Activated gamma-delta T cell treated with anti-CD3 and anti-CD28 coated beads, Interleukin-2, amount 50 U/mL, for 16 hours (primary cell): ENCODE data around the gene CCPG1.

Source experiments
- DNase-seq: peaks from one replicate; pipeline ENCODE4 v3.0.0-alpha.2; 2020; ENCODE audit warnings: low read depth

The CCPG1 gene

DNA sequence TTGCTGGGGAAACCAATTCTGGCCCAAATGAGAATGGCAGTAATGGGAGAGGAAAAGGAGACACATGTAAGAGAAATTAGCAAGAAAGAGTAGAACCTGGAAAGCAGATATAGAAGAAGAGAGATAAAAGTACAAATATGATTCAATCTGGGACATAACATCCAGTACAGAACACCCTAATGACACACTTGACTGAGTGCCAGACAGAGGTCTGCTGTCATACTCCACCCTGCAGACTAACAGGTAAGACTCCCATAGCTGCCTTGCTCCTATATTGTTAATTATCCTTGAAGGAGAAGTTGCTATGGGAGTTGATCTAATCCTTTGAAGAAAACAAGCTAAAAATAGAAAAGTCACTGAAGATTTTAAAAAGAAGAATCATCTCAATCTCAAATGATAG lies 21.1 kb downstream of the CCPG1 start:
- no peak for DNase-seq

GRCh38 chr15:55383687-55384086 lies 24.5 kb downstream of the CCPG1 start:
- no peak for DNase-seq

DNA sequence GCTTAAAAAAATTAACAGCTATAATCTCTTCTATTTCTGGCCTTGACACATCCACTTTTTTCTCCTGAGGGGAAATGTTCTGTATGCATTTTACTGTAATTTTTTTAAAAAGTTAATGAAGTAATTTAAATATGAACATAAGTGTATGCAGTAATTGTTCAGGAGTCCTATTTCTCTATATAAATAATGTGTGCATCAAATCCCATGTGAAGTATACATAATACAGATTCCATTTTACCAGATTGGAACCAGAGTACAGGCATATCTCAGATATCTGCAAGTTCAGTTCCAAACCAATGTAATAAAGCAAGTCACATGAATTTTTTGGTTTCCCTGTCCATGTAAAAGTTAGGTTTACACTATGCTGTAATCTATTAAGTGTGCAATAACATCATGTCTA lies 26.6 kb downstream of the CCPG1 start:
- no peak for DNase-seq

- no peak for DNase-seq
Measured at GRCh38 chr15:55379095-55379494, 29.1 kb downstream of the CCPG1 start.

GRCh38 chr15:55372701-55373440 lies 35.3 kb downstream of the CCPG1 start:
- DNase-seq: no peak

- DNase-seq: no peak
Measured at GRCh38 chr15:55366981-55367380, 41.2 kb downstream of the CCPG1 start.

DNA sequence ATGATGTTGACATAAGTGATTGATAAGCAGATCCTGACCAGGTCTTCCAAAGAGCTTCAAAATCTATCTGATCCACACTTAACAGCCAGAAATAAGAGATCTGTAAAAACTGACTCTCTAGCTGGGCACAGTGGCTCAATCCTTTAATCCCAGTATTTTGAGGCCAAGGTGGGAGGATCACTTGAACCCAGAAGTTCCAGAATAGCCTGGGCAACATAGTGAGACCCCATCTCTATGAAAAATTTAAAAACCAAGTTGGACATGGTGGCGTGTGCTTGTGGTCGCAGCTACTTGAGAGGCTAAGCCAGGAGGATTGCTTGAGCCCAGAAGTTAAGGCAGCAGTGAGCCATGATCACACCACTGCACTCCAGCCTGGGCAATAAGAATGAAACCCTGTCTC lies 45.5 kb downstream of the CCPG1 start:
- DNase-seq: no peak

GRCh38 chr15:55361048-55361447 lies 47.1 kb downstream of the CCPG1 start:
- no peak for DNase-seq

DNA sequence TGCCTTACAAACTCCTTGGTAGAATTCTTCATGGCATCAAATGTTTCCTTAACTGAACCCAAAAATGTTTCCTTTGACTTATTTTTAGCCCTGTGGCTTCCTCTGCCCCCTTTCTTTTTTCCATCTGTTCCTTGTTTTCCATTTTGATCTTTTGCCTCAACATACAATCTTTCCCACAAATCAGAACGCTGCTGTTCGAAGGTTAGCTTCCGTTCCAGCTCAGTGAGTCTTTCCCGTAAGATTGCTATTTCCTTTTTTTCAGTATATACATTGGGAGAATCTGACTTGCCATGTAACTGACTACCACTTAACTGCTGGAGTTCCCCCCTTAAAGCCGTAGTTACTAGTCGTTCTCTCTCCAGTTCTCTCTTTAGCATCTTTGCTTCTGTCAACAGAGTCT lies 47.9 kb downstream of the CCPG1 start:
- no peak for DNase-seq

DNA sequence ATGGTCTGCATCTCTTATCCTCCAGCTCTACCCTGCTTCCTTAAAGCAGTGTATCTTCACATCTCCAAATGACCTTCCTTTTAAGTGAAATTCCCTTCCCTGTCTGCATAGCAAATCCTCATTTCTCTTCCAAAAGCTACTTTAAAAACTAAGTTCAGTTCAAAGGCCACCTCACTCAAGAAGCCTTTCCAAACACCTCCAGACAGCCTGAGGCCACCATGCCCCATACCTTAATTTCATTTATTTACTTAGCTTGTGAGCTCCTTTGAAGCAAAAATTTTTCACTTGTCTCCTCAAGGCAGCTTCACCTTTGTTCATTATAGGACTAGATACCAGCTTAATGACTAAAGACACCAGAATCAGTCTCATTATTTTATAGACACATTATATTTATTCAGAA lies 49.7 kb downstream of the CCPG1 start:
- no peak for DNase-seq

DNA sequence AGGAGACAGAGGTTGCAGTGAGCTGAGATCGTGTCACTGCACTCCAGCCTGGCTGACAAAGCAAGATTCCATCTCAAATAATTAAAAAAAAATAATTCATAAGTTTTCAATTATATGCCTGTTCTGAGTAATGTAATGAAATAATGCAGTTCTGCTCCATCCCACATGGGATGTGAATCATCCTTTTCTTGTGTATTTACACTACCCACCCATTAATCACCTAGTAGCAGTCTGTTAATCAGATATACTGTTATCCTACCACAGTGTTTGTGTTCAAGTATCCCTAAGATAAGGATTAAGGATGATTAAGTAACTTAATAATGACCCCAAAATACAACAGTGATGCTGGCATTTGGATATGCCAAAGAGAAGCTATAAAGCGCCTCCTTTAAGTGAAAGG lies 50.4 kb downstream of the CCPG1 start:
- no peak for DNase-seq

DNA sequence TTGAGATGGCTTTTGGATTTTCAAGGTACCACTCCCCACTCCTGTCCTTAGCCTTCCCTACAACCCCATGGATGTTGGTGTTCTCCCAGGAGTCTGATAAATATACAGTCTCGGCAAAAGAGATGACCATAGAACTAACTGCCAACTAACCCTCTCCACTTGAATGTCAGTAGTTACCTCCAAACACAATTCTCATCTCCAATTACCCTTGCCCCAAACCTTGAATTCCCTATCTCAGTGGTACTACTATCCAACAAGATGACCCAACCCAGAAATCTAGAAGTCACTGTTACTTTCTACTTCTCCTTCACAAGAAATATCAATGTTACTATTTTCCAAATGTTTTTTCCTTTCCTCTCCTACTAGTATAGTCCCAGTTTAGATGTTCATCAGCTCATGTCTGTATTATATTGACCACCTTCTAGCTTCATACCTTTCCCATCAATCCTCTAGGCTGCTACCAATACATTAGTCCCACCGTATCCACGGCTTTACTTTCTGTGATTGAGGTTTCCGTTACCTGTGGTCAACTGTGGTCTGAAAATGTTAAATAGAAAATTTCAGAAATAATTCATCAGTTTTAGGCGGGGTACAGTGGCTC lies 51.1 kb downstream of the CCPG1 start:
- no peak for DNase-seq

- DNase-seq: no peak
Measured at GRCh38 chr15:55353025-55353424, 55.1 kb downstream of the CCPG1 start.

GRCh38 chr15:55349282-55349681 lies 58.9 kb downstream of the CCPG1 start:
- no peak for DNase-seq

DNA sequence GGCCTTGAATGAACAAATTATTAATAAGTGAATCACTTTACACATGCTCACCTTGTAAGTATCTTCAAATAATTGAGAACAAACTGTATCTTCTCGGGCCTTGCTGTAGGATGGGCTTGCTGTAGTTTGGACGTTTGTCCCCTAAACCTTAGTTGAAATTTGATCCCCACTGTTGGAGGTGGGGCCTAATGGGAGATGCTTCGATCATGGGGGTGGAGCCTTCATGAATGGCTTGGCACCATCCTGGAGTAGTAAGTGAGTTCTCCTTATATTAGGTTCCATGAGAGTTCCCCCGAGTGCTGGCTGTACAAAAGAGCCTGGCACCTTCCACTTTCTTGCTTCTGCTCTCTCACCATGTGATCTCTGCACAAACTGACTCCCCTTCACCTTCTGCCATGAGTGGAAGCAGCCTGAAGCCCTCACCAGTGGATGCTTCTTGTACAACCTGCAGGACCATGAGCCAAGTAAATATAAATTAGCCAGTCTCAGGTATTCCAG lies 59.8 kb downstream of the CCPG1 start:
- no peak for DNase-seq

DNA sequence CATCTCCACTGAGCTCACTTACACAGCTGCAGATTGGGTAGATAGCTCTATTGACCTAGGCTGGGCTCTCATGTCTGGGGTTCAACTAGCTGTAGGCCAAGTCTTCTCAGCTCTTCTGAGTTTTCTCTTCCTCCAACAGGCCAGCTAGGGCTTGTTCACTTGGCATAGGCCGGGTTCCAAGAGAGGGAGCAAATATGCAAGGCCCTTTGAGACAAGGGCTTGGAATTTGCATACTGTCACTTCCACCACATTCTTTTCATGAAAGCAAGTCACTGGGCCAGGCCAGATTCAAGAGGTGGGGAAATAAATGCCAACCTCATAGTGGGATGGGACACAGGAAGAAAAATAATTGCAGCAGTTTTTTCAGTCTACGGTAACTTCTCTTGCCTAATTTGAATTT lies 64.0 kb downstream of the CCPG1 start:
- no peak for DNase-seq

GRCh38 chr15:55343168-55343567 lies 65.0 kb downstream of the CCPG1 start:
- no peak for DNase-seq

- no peak for DNase-seq
Measured at GRCh38 chr15:55337160-55337559, 71.0 kb downstream of the CCPG1 start.

DNA sequence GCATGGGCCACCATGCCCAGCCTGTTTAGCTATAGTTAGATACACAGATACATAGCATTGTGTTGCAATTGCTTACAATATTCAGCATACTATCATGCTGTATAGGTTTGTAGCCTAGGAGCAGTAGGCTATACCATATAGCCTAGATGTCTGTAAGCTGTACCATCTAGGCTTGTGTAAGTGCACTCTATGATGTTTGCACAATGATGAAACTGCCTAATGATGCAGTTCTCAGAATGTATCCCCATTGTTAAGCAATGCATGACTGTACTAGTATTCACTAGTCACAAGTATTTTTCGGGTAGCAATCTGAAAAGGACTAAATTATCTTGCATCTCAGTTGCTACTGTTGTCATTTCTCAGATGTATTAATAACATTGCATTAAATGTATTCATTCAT lies 73.2 kb downstream of the CCPG1 start:
- no peak for DNase-seq

GRCh38 chr15:55334371-55334770 lies 73.8 kb downstream of the CCPG1 start:
- DNase-seq: no peak

- no peak for DNase-seq
Measured at GRCh38 chr15:55327387-55327786, 80.8 kb downstream of the CCPG1 start.

GRCh38 chr15:55322467-55322866 lies 85.7 kb downstream of the CCPG1 start:
- no peak for DNase-seq

DNA sequence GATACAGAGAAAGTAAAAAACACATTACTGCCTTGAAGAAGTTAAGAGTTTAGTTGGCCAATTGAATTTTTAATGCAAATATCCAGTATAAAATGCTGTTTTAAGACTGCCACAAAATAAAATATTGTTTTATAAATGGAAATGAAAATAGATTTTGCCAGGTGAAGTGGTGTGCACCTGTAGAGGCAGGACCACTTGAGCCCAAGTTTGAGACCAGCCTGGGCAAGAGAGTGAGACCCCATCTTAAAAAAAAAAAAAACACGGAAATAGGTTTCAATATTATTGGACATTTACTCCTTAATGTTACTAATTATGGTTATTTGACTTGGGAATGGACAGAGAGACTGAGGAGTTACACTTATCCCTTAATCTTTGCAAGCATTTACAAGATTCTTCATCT lies 87.2 kb downstream of the CCPG1 start:
- no peak for DNase-seq

DNA sequence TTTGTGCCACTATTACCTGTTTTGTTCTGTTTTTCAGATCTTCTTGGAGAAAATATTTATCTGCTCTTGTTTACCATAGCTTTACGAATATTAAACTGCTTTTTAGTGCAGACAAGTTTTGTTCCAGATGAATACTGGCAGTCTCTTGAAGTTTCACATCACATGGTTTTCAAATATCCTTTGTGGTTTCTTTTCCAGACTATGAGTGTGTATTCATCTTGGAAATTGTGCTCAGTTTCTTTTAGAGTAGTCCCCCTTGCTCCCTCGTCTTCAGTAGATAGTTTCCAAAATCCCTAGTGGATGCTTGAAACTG lies 88.0 kb downstream of the CCPG1 start:
- no peak for DNase-seq
